ENCODE data around the gene CLPTM1L.
A peak's percentile ranks its signal among the peaks of the same experiment; 100 is the strongest.

The CLPTM1L gene

DNA sequence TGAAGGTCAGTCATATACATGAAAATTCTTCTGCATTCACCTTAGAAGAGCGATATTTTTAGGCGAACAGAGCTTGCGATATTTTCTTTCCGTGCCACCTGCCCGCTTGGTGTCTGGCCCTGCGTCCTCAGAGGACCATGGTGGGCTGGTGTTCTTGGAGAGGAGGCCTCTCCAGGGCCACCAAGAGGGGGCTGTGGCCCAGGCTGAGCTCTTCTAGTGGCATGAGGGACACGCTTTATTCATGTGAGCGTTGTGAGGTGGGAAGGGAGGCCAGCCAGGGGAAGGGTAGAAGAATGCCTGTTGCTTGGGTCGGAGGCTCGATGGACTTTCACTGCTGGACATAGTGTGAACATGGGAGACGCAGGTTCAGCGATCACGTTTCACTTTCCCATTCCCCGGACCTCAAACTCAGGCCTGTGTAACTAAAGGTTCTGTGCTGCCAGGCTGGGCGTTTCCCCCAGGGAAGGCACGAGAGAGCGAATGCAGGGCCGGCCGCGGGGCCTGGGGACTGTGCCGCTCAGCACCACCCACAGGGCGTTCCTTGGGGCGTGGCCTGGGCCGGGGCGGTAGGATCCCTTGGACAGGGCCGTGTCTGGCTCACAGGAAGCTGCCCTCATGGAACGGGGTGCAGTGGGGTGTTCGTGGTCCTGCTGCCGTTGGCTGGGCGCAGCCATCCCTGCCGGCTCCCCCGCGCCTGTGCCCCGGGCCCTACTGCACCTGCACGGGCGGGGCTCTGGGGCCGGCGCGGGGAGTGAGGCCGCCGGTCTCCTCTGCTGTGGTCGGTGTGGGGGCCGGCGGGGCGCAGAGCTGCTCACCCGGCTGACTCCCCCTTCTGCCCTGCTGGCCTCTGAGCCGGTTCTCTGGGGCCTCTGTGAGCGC, 40.7 kb upstream of the CLPTM1L start:
- Histone ChIP-seq H3K36me3 (ENCODE audit: insufficient read depth) (no peaks in the 10 kb centered on the region), H2AFZ (ENCODE audit: low read depth) (peak overlapping the region; percentile 50), H3K9ac (peak overlapping the region; percentile 69), H3K4me3 (IDR thresholded peaks at IDR 0.05; ENCODE audit: insufficient read depth, low read depth, low read length) (peak overlapping the region; percentile 50), H3K4me1 (ENCODE audit: low read depth, poor library complexity, severe bottlenecking) (peaks cover 17% of the 10 kb centered on the region), H3K79me2 (ENCODE audit: insufficient read depth, low read depth) (no peaks in the 10 kb centered on the region), H4K20me1 (ENCODE audit: insufficient read depth) (no peaks in the 10 kb centered on the region), H3K27ac (peak overlapping the region; percentile 35; the same call in 1 of the 2 replicates), H3K4me2 (peak overlapping the region; percentile 40), H3K27me3 (ENCODE audit: insufficient read depth, low read depth) (peaks cover 29% of the 10 kb centered on the region; the same call in 1 of the 2 replicates)
- TF ChIP-seq, protein P1, sequence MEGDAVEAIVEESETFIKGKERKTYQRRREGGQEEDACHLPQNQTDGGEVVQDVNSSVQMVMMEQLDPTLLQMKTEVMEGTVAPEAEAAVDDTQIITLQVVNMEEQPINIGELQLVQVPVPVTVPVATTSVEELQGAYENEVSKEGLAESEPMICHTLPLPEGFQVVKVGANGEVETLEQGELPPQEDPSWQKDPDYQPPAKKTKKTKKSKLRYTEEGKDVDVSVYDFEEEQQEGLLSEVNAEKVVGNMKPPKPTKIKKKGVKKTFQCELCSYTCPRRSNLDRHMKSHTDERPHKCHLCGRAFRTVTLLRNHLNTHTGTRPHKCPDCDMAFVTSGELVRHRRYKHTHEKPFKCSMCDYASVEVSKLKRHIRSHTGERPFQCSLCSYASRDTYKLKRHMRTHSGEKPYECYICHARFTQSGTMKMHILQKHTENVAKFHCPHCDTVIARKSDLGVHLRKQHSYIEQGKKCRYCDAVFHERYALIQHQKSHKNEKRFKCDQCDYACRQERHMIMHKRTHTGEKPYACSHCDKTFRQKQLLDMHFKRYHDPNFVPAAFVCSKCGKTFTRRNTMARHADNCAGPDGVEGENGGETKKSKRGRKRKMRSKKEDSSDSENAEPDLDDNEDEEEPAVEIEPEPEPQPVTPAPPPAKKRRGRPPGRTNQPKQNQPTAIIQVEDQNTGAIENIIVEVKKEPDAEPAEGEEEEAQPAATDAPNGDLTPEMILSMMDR (conservative IDR thresholded peaks at IDR 0.05; ENCODE audit: low read depth, low read length): no peak

DNA sequence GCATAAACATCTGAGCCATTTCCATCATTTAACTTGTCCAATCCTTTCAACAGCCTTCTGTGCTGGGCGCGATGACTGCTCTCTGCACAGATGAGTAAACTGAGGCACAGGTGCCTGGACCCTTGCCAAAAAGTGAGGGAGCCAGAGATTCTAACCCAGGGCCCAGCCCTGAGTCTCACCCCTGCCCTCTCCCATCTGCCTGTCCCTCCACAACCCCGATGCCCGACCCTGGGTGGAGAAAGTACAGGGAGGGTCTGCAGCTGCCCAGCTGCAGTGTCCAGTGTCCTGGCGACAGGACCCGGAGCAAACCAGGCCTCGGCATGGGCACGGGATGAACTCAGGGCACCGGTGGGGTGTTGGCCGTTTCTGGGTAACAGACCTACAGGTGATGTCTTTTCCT, 39.6 kb upstream of the CLPTM1L start:
- Histone ChIP-seq H3K4me3 (IDR thresholded peaks at IDR 0.05; ENCODE audit: insufficient read depth, low read depth, low read length) (no peak overlapping the region), H3K27ac (no peak overlapping the region), H3K4me1 (ENCODE audit: low read depth, poor library complexity, severe bottlenecking) (peaks cover 17% of the 10 kb centered on the region), H3K79me2 (ENCODE audit: insufficient read depth, low read depth) (no peaks in the 10 kb centered on the region), H3K9ac (no peak overlapping the region), H4K20me1 (ENCODE audit: insufficient read depth) (no peaks in the 10 kb centered on the region), H3K36me3 (ENCODE audit: insufficient read depth) (no peaks in the 10 kb centered on the region), H2AFZ (ENCODE audit: low read depth) (no peak overlapping the region), H3K4me2 (no peak overlapping the region), H3K27me3 (ENCODE audit: insufficient read depth, low read depth) (peaks cover 20% of the 10 kb centered on the region; the same call in 1 of the 2 replicates)
- TF ChIP-seq, protein P1 (conservative IDR thresholded peaks at IDR 0.05; ENCODE audit: low read depth, low read length): no peak

DNA sequence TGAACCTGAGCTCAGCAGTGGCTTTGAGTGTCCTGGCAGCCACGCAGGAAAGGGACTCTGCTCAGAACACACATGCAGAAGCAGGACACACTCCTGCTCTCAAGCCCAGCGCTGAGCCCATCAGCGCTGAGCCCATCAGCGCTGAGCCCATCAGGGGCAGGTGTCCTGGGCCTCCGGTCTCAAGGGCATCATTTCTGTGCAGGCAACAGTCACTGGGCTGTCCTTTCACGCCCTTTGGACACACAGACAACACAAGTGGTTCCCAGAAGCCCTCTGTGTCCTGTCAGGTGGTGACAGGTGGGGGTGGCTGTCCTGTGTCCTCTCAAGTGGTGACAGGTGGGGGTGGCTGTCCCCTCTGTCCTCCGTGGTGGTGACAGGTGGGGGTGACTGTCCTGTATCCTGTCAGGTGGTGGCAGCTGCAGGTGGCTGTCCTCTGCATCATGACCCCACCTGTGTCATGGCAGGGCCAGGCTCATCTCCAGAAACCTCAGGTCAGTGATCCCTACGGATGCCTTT, 39.0 kb upstream of the CLPTM1L start:
- no peaks in the 10 kb centered on the region for H3K36me3 ChIP-seq (ENCODE audit: insufficient read depth)
- TF ChIP-seq, protein P1 (conservative IDR thresholded peaks at IDR 0.05; ENCODE audit: low read depth, low read length): no peak
- H3K27ac ChIP-seq: no peak overlapping the region
- no peak overlapping the region for H3K4me2 ChIP-seq
- H3K4me1 ChIP-seq (ENCODE audit: low read depth, poor library complexity, severe bottlenecking): peaks cover 17% of the 10 kb centered on the region
- no peak overlapping the region for H3K4me3 ChIP-seq (IDR thresholded peaks at IDR 0.05; ENCODE audit: insufficient read depth, low read depth, low read length)
- H3K27me3 ChIP-seq (ENCODE audit: insufficient read depth, low read depth): peaks cover 16% of the 10 kb centered on the region; the same call in 1 of the 2 replicates
- H4K20me1 ChIP-seq (ENCODE audit: insufficient read depth): no peaks in the 10 kb centered on the region
- no peak overlapping the region for H3K9ac ChIP-seq
- no peaks in the 10 kb centered on the region for H3K79me2 ChIP-seq (ENCODE audit: insufficient read depth, low read depth)
- H2AFZ ChIP-seq (ENCODE audit: low read depth): no peak overlapping the region

DNA sequence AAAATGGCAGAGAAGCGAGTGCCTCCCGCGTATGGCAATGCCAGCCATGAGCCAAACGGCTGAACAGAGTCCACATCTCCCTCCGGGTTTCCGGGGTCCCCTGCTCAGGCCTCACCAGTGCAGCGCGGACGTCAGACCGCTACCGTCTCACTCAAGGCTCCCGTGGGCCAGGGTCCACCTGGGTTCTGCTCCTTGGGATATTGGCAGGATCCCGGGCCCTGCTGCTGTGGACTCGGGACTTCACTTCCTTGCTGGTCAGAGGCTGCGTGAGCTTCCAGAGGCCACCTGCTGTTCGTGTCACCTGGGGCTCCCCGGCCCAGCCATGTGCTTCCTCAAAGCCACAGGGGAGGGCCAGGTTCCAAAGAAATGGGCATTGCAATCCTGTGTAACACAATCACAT, 38.4 kb upstream of the CLPTM1L start:
- Histone ChIP-seq H3K4me1 (ENCODE audit: low read depth, poor library complexity, severe bottlenecking) (peaks cover 17% of the 10 kb centered on the region), H3K4me2 (no peak overlapping the region), H3K9ac (no peak overlapping the region), H3K4me3 (IDR thresholded peaks at IDR 0.05; ENCODE audit: insufficient read depth, low read depth, low read length) (no peak overlapping the region), H3K79me2 (ENCODE audit: insufficient read depth, low read depth) (no peaks in the 10 kb centered on the region), H4K20me1 (ENCODE audit: insufficient read depth) (no peaks in the 10 kb centered on the region), H2AFZ (ENCODE audit: low read depth) (no peak overlapping the region), H3K27ac (no peak overlapping the region), H3K36me3 (ENCODE audit: insufficient read depth) (no peaks in the 10 kb centered on the region), H3K27me3 (ENCODE audit: insufficient read depth, low read depth) (peaks cover 11% of the 10 kb centered on the region; the same call in 1 of the 2 replicates)
- TF ChIP-seq, protein P1 (conservative IDR thresholded peaks at IDR 0.05; ENCODE audit: low read depth, low read length): no peak
